A549 (cell line): ENCODE results near the gene DCLK1. TPM values are rescaled to one million over a fixed set of nuclear protein-coding genes. Genes with fewer than 3 reads are reported as not detected.

ENCODE experiments used
- ATAC-seq, 2 experiments: fragments of 200-7000 bp in 1 of 2; fragments of >200 bp in 1 of 2; cut with Nextera tagmentation in 1 of 2; cut with Tn5 transposase in 1 of 2; 3 replicates each; pipeline versions ENCODE4 v1.8.0 to v1.9.1; 2018 to 2020; ENCODE audit warnings: mild to moderate bottlenecking in 1 of 2, moderate library complexity in 1 of 2
- CTCF ChIA-PET: fragments of 300-600 bp; sonication (Branson Sonifier 250); formaldehyde crosslinking; extraction: SDS; loops from one replicate; lab custom pipeline; 2021; ENCODE audit warnings: antibody characterized with exemption, inconsistent platforms; lab: Yijun Ruan, JAX
- POLR2A ChIA-PET: fragments of 350-600 bp; formaldehyde crosslinking; extraction: SDS; loops from one replicate; lab custom pipeline; 2021; ENCODE audit warnings: antibody characterized with exemption, inconsistent platforms; lab: Yijun Ruan, JAX
- DNase-seq, 2 experiments: peaks; one replicate each; pipeline versions ENCODE4 v3.0.0 to v3.0.0-alpha.2; 2011 to 2016; ENCODE audit warnings: low read depth in 1 of 2, low spot score in 1 of 2
- FAIRE-seq: peaks from 2 replicates; lab custom pipeline; 2011; peaks lifted over from hg19 to GRCh38; lab: Jason Lieb, UNC
- H3K27ac ChIP-seq, 2 experiments: fragments of >200 bp; sonication (Bioruptor Twin); formaldehyde crosslinking; 3 replicates each; pipeline ENCODE4 v1.5.1; 2016 to 2017
- H3K4me1 ChIP-seq: fragments of >200 bp; sonication (Bioruptor Twin); formaldehyde crosslinking; 3 replicates; pipeline ENCODE4 v1.6.1; 2016
- H3K4me2 ChIP-seq: fragments of >200 bp; sonication (Bioruptor Twin); formaldehyde crosslinking; 3 replicates; pipeline ENCODE4 v1.6.1; 2016
- H3K4me3 ChIP-seq: fragments of >200 bp; sonication (Bioruptor Twin); formaldehyde crosslinking; 3 replicates; pipeline ENCODE4 v1.5.1; 2016
- H3K9me3 ChIP-seq: fragments of >200 bp; sonication (Bioruptor Twin); formaldehyde crosslinking; 3 replicates; pipeline ENCODE4 v1.6.1; 2016
- ATOH8 ChIP-seq: fragments of 250-450 bp; sonication (Bioruptor Pico); IDR thresholded peaks from 2 replicates; pipeline ENCODE4 v1.5.0; 2020; ENCODE audit warnings: low read depth, mild to moderate bottlenecking, moderate library complexity
- CHD2 ChIP-seq: fragments of 150-350 bp; IDR thresholded peaks from 2 replicates; pipeline ENCODE4 v1.6.1; 2014; ENCODE audit warnings: low read length; ENCODE audit not compliant: partially characterized antibody
- E2F6 ChIP-seq: IDR thresholded peaks from 2 replicates; pipeline ENCODE4 v1.6.1; 2012; ENCODE audit warnings: low read depth, borderline replicate concordance
- EHMT2 ChIP-seq: fragments of 200-600 bp; sonication (generic); IDR thresholded peaks from 2 replicates; pipeline ENCODE4 v1.6.1; 2016; ENCODE audit warnings: antibody characterized with exemption, low read depth, mild to moderate bottlenecking, moderate library complexity
- ELK1 ChIP-seq: fragments of 150-350 bp; IDR thresholded peaks from 2 replicates; pipeline ENCODE4 v1.6.1; 2014; ENCODE audit warnings: low read depth, mild to moderate bottlenecking, low read length
- EP300 ChIP-seq, 2 experiments: fragments of >200 bp; sonication (Bioruptor Twin); formaldehyde crosslinking; IDR thresholded peaks; 2 replicates in 1 of 2; 3 replicates in 1 of 2; pipeline ENCODE4 v1.6.1; 2016 to 2017
- ESRRA ChIP-seq: fragments of 150-350 bp; IDR thresholded peaks from 2 replicates; pipeline ENCODE4 v1.6.1; 2014; ENCODE audit warnings: mild to moderate bottlenecking, low read length, borderline replicate concordance
- FOSB ChIP-seq: fragments of 250-450 bp; sonication (Bioruptor Pico); IDR thresholded peaks from 2 replicates; pipeline ENCODE4 v1.5.0; 2020; ENCODE audit warnings: mild to moderate bottlenecking, moderate library complexity
- FOSL2 ChIP-seq, 2 experiments: fragments of 450-650 bp in 1 of 2; fragments of >200 bp in 1 of 2; sonication (Bioruptor Twin) in 1 of 2; formaldehyde crosslinking; IDR thresholded peaks; 2 replicates each; pipeline versions ENCODE4 v1.5.0 to v1.6.1; 2016 to 2020; ENCODE audit warnings: mild to moderate bottlenecking in 1 of 2, moderate library complexity in 1 of 2
- HDAC2 ChIP-seq: fragments of 200-600 bp; sonication (generic); IDR thresholded peaks from 2 replicates; pipeline ENCODE4 v1.6.1; 2016
- JUNB ChIP-seq: fragments of >200 bp; sonication (Bioruptor Twin); formaldehyde crosslinking; IDR thresholded peaks from 2 replicates; pipeline ENCODE4 v1.6.1; 2016
- MAZ ChIP-seq: fragments of 150-350 bp; IDR thresholded peaks from 2 replicates; pipeline ENCODE4 v1.6.1; 2014; ENCODE audit warnings: antibody characterized with exemption, low read depth, low read length, borderline replicate concordance
- MYC ChIP-seq: IDR thresholded peaks from 2 replicates; pipeline ENCODE4 v1.6.1; 2012; ENCODE audit warnings: mild to moderate bottlenecking, inconsistent platforms, low read length, improper control_type of control experiment, borderline replicate concordance
- NR3C1 ChIP-seq: fragments of >200 bp; sonication (Bioruptor Twin); formaldehyde crosslinking; IDR thresholded peaks from 3 replicates; pipeline ENCODE4 v1.6.1; 2017
- PHF8 ChIP-seq: fragments of 200-600 bp; sonication (generic); IDR thresholded peaks from 2 replicates; pipeline ENCODE4 v1.6.1; 2016; ENCODE audit warnings: low read depth, mild to moderate bottlenecking, antibody characterized with exemption, moderate library complexity, borderline replicate concordance
- POLR2AphosphoS2 ChIP-seq: conservative IDR thresholded peaks from 2 replicates; pipeline ENCODE4 v1.6.1; 2012; ENCODE audit warnings: low read length, improper control_type of control experiment, inconsistent platforms
- RARB ChIP-seq: fragments of 250-450 bp; sonication (Bioruptor Pico); IDR thresholded peaks from 2 replicates; pipeline ENCODE4 v1.8.0; 2021; ENCODE audit warnings: mild to moderate bottlenecking, moderate library complexity
- RCOR1 ChIP-seq: fragments of 150-350 bp; IDR thresholded peaks from 2 replicates; pipeline ENCODE4 v1.6.1; 2014; ENCODE audit warnings: antibody characterized with exemption, low read length, low read depth
- REST ChIP-seq: fragments of 200-600 bp; sonication (generic); IDR thresholded peaks from 2 replicates; pipeline ENCODE4 v1.6.1; 2016; ENCODE audit warnings: antibody characterized with exemption, mild to moderate bottlenecking, moderate library complexity
- RFX5 ChIP-seq: fragments of 450-650 bp; IDR thresholded peaks from 2 replicates; pipeline ENCODE4 v1.7.1; 2014; ENCODE audit warnings: antibody characterized with exemption, mild to moderate bottlenecking, moderate library complexity
- RNF2 ChIP-seq: fragments of 200-600 bp; sonication (generic); IDR thresholded peaks from 2 replicates; pipeline ENCODE4 v1.6.1; 2016; ENCODE audit warnings: low read depth, mild to moderate bottlenecking, antibody characterized with exemption, moderate library complexity, borderline replicate concordance
- SMC3 ChIP-seq: fragments of >200 bp; sonication (Bioruptor Twin); formaldehyde crosslinking; IDR thresholded peaks from 3 replicates; pipeline ENCODE4 v1.6.1; 2018; ENCODE audit warnings: inconsistent platforms
- TP53 ChIP-seq: fragments of 250-450 bp; sonication (Bioruptor Pico); IDR thresholded peaks from 2 replicates; pipeline ENCODE4 v1.5.0; 2021; ENCODE audit warnings: mild to moderate bottlenecking, moderate library complexity
- USF2 ChIP-seq: fragments of 450-650 bp; IDR thresholded peaks from 2 replicates; pipeline ENCODE4 v1.6.1; 2014; ENCODE audit warnings: antibody characterized with exemption
- ZFP36 ChIP-seq: fragments of 450-650 bp; IDR thresholded peaks from 2 replicates; pipeline ENCODE4 v1.6.1; 2014; ENCODE audit warnings: borderline replicate concordance; ENCODE audit not compliant: partially characterized antibody
- ZNF302 ChIP-seq: fragments of 250-450 bp; sonication (Bioruptor Pico); IDR thresholded peaks from 2 replicates; pipeline ENCODE4 v1.9.0; 2021; ENCODE audit warnings: inconsistent platforms, mild to moderate bottlenecking, moderate library complexity
- WGBS: methylation state at CpG from one replicate; pipeline ENCODE4 v1.1.6; 2017; ENCODE audit errors: missing lambda C conversion rate; 5-methylcytosine and 5-hydroxymethylcytosine counted together
- polyA plus RNA-seq, 4 experiments: library from polyadenylated mRNA; depleted of rRNA in 3 of 4; stranded (reverse); fragments of >200 nt; fragmentation: RNase III in 1 of 4; extraction: RNeasy Plus Mini Kit Qiagen cat#74134 plus additional on column Dnase treatment in 1 of 4; gene quantifications; 2 replicates in 3 of 4; 3 replicates in 1 of 4; pipeline ENCODE4 v1.2.3, GENCODE V29; 2011 to 2017

DCLK1 gene
- polyA plus RNA-seq, 2 of the 4 experiments (the other 2 are of a cell fraction), result 0.13 to 0.21 TPM

- ChIA-PET CTCF (no interaction called here), POLR2A (no interaction called here)
- no peak for ATAC-seq
- no peak overlapping the region for H3K27ac ChIP-seq
- no peak overlapping the region for H3K4me2 ChIP-seq
- DNase-seq, result no peak
- no peaks in the 10 kb centered on the region for H3K4me1 ChIP-seq
- WGBS, result 2% methylated on average over 5 of the region's 5 CpGs
- FAIRE-seq, result no peak
- H3K4me3 ChIP-seq, result no peak overlapping the region
- no peak for TF ChIP-seq RFX5
- no peak for TF ChIP-seq EHMT2
- no peak for TF ChIP-seq ESRRA
- TF ChIP-seq REST, result no peak
- TF ChIP-seq RARB (CRISPR knock-in tag), result no peak
- no peak for TF ChIP-seq PHF8
- TF ChIP-seq MAZ, result no peak
- no peak for TF ChIP-seq RCOR1
- no peak for TF ChIP-seq ZNF302 (CRISPR knock-in tag)
- TF ChIP-seq USF2, result no peak
- TF ChIP-seq MYC, result no peak
- no peak for TF ChIP-seq HDAC2
- no peak for TF ChIP-seq E2F6
- TF ChIP-seq ZFP36, result no peak
- no peaks in the 10 kb centered on the region for H3K9me3 ChIP-seq
Measured at GRCh38 chr13:36088463-36088862, 42.7 kb downstream of the DCLK1 start.

GRCh38 chr13:36088001-36088400 lies 43.2 kb downstream of the DCLK1 start:
- Histone ChIP-seq H3K9me3 (no peaks in the 10 kb centered on the region), H3K4me2 (no peak overlapping the region), H3K4me1 (no peaks in the 10 kb centered on the region), H3K4me3 (no peak overlapping the region), H3K27ac (no peak overlapping the region)
- ATAC-seq (no peak), FAIRE-seq (no peak), DNase-seq (no peak)
- 8% methylated on average over 2 of the region's 2 CpGs for WGBS
- ChIA-PET POLR2A (no interaction called here), CTCF (no interaction called here)
- TF ChIP-seq CHD2 (no peak), EP300 (IDR thresholded peaks at IDR 0.05) (no peak), NR3C1 (no peak), JUNB (no peak), FOSL2 (IDR thresholded peaks at IDR 0.05) (no peak), FOSL2 (CRISPR knock-in tag; IDR thresholded peaks at IDR 0.05) (no peak), SMC3 (no peak), TP53 (CRISPR knock-in tag) (no peak)

GRCh38 chr13:36086117-36086516 lies 45.1 kb downstream of the DCLK1 start:
- Histone ChIP-seq H3K4me1 (no peaks in the 10 kb centered on the region), H3K4me2 (no peak overlapping the region), H3K27ac (no peak overlapping the region), H3K9me3 (no peaks in the 10 kb centered on the region), H3K4me3 (no peak overlapping the region)
- ChIA-PET CTCF (no interaction called here), POLR2A (no interaction called here)
- no peak for FAIRE-seq
- no peak for DNase-seq
- WGBS, result 49% methylated on average over 3 of the region's 3 CpGs
- no peak for ATAC-seq
- TF ChIP-seq ELK1 (no peak), ZFP36 (no peak), RNF2 (no peak), FOSB (CRISPR knock-in tag) (no peak), RFX5 (no peak), EP300 (IDR thresholded peaks at IDR 0.05) (no peak), POLR2AphosphoS2 (no peak), USF2 (no peak), ZNF302 (CRISPR knock-in tag) (no peak), ATOH8 (CRISPR knock-in tag) (no peak)
